ENCODE measurements around the gene MIPEP.
"Not testable (repeated sequence)": the region's sequence is repeated elsewhere in the genome, so short reads cannot be mapped to it uniquely, and the experiment has no call there.

MIPEP gene

GRCh38 chr13:23889615-23890607 is 711 bp upstream of the MIPEP start:
- DNase-seq (ENCODE audit: low read depth, low spot score) = no peak

GRCh38 chr13:23884361-23884760 is 4.8 kb downstream of the MIPEP start:
- not testable (repeated sequence) for DNase-seq (ENCODE audit: low read depth, low spot score)

GRCh38 chr13:23883255-23883654 is 5.9 kb downstream of the MIPEP start:
- no peak for DNase-seq (ENCODE audit: low read depth, low spot score)

GRCh38 chr13:23881402-23881800 is 7.8 kb downstream of the MIPEP start:
- peak; percentile 69 for DNase-seq (ENCODE audit: low read depth, low spot score)

- DNase-seq (ENCODE audit: low read depth, low spot score) = not testable (repeated sequence)
Observed at GRCh38 chr13:23880493-23881401, 8.5 kb downstream of the MIPEP start.

- DNase-seq (ENCODE audit: low read depth, low spot score) = no peak
Observed at GRCh38 chr13:23877286-23877685, 11.9 kb downstream of the MIPEP start.

GRCh38 chr13:23876265-23876664 is 12.9 kb downstream of the MIPEP start:
- DNase-seq (ENCODE audit: low read depth, low spot score) = no peak

- DNase-seq (ENCODE audit: low read depth, low spot score) = no peak
Observed at GRCh38 chr13:23871616-23872220, 17.5 kb downstream of the MIPEP start.

GRCh38 chr13:23870356-23871140 is 18.7 kb downstream of the MIPEP start:
- no peak for DNase-seq (ENCODE audit: low read depth, low spot score)

GRCh38 chr13:23868521-23868920 is 20.7 kb downstream of the MIPEP start:
- DNase-seq (ENCODE audit: low read depth, low spot score) = no peak

GRCh38 chr13:23867027-23867491 is 22.1 kb downstream of the MIPEP start:
- DNase-seq (ENCODE audit: low read depth, low spot score) = peak; percentile 45

- DNase-seq (ENCODE audit: low read depth, low spot score) = peak; percentile 26
Observed at GRCh38 chr13:23866420-23867026, 22.7 kb downstream of the MIPEP start.

- peak; percentile 45 for DNase-seq (ENCODE audit: low read depth, low spot score)
Observed at GRCh38 chr13:23865906-23866305, 23.3 kb downstream of the MIPEP start.

GRCh38 chr13:23865026-23865425 is 24.2 kb downstream of the MIPEP start:
- DNase-seq (ENCODE audit: low read depth, low spot score) = no peak

GRCh38 chr13:23861310-23861709 is 27.9 kb downstream of the MIPEP start:
- DNase-seq (ENCODE audit: low read depth, low spot score) = no peak

- no peak for DNase-seq (ENCODE audit: low read depth, low spot score)
Observed at GRCh38 chr13:23859904-23860303, 29.3 kb downstream of the MIPEP start.

- no peak for DNase-seq (ENCODE audit: low read depth, low spot score)
Observed at GRCh38 chr13:23859455-23859854, 29.7 kb downstream of the MIPEP start.

GRCh38 chr13:23858546-23858945 is 30.7 kb downstream of the MIPEP start:
- no peak for DNase-seq (ENCODE audit: low read depth, low spot score)

GRCh38 chr13:23856008-23856750 is 33.0 kb downstream of the MIPEP start:
- no peak for DNase-seq (ENCODE audit: low read depth, low spot score)

GRCh38 chr13:23855360-23855759 is 33.8 kb downstream of the MIPEP start:
- no peak for DNase-seq (ENCODE audit: low read depth, low spot score)

Measured in ELF-1 (cell line).